C4-2B (cell line): ENCODE results near the gene MGST2.

Experiments
- ZFX ChIP-seq: fragments of 450-650 bp; IDR thresholded peaks from 2 replicates; pipeline ENCODE4 v1.6.1; 2017
- TF ChIP-seq, protein P1 (sequence below): fragments of 450-650 bp; conservative IDR thresholded peaks from 2 replicates; pipeline ENCODE4 v1.5.1; 2017; ENCODE audit warnings: mild to moderate bottlenecking

GRCh38 chr4:139746431-139747171 lies 81.0 kb downstream of the MGST2 start:
- TF ChIP-seq, protein P1, sequence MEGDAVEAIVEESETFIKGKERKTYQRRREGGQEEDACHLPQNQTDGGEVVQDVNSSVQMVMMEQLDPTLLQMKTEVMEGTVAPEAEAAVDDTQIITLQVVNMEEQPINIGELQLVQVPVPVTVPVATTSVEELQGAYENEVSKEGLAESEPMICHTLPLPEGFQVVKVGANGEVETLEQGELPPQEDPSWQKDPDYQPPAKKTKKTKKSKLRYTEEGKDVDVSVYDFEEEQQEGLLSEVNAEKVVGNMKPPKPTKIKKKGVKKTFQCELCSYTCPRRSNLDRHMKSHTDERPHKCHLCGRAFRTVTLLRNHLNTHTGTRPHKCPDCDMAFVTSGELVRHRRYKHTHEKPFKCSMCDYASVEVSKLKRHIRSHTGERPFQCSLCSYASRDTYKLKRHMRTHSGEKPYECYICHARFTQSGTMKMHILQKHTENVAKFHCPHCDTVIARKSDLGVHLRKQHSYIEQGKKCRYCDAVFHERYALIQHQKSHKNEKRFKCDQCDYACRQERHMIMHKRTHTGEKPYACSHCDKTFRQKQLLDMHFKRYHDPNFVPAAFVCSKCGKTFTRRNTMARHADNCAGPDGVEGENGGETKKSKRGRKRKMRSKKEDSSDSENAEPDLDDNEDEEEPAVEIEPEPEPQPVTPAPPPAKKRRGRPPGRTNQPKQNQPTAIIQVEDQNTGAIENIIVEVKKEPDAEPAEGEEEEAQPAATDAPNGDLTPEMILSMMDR = no peak
- TF ChIP-seq ZFX = no peak
